ENCODE results near the gene PNLIPRP2.

PNLIPRP2 gene

DNA sequence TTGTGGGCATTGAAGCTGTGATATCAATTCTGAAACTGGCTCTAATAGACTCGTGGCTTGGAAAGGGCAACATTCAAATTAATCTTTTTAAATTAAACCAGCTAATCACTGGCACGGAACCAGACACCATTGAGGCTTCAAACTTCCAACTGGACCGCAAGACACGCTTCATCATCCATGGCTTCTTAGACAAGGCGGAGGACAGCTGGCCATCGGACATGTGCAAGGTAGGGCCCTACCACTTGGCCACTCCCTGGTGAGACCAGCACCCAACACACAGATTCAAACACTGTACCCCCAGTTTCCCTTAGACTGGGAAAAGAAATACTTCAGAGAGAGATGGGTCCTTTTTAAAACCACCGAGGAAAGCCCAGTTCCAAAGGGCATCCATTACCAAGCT is 5.1 kb downstream of the PNLIPRP2 start:
- Histone ChIP-seq H3K18ac (ENCODE audit: low read depth in 1 of 2, low read length in 2 of 2) (no peak overlapping the region), H3K27ac (ENCODE audit: low read length, poor library complexity, severe bottlenecking) (no peak overlapping the region), H3K4me1 (ENCODE audit: control insufficient read depth, insufficient read depth, low read depth, low read length) (peaks cover 7% of the 10 kb centered on the region), H4K8ac (ENCODE audit: low read length) (no peak overlapping the region), H3K23ac (ENCODE audit: low read length in 2 of 2) (no peak overlapping the region), H2AK5ac (ENCODE audit: low read length, severe bottlenecking) (no peak overlapping the region), H2BK15ac (ENCODE audit: low read depth, poor library complexity, severe bottlenecking) (no peak overlapping the region), H3K9ac (ENCODE audit: low read length) (no peak overlapping the region), H2BK120ac (ENCODE audit: low read depth, low read length) (no peak overlapping the region), H3K4ac (ENCODE audit: low read depth in 1 of 2, low read length in 2 of 2) (no peak overlapping the region), H3K4me3 (ENCODE audit: insufficient read depth in 1 of 2, low read depth in 1 of 2, low read length in 2 of 2) (no peak overlapping the region), H3K4me2 (ENCODE audit: low read length, poor library complexity, severe bottlenecking) (no peak overlapping the region), H2BK12ac (ENCODE audit: low read length in 2 of 2) (no peak overlapping the region), H3K9me3 (ENCODE audit: control insufficient read depth, low read length) (no peaks in the 10 kb centered on the region), H2AFZ (ENCODE audit: low read depth, low read length) (no peak overlapping the region), H3K14ac (ENCODE audit: low read length in 2 of 2) (no peak overlapping the region), H3K36me3 (ENCODE audit: control insufficient read depth in 1 of 2, insufficient read depth in 2 of 2, low read depth in 1 of 2, low read length in 2 of 2) (peaks cover 0 to 2% of the 10 kb centered on the region in 2 experiments), H3K79me1 (replicated peaks; ENCODE audit: low read length, poor library complexity, severe bottlenecking) (no peaks in the 10 kb centered on the region), H2BK5ac (ENCODE audit: low read depth, low read length, poor library complexity, severe bottlenecking) (no peak overlapping the region), H3K27me3 (ENCODE audit: control insufficient read depth in 1 of 2, insufficient read depth in 1 of 2, low read length in 2 of 2) (peaks cover 46 to 54% of the 10 kb centered on the region in 2 experiments), H4K91ac (ENCODE audit: low read length) (no peak overlapping the region)
- no peak for DNase-seq
- 82% methylated on average over 7 of the region's 7 CpGs for WGBS

DNA sequence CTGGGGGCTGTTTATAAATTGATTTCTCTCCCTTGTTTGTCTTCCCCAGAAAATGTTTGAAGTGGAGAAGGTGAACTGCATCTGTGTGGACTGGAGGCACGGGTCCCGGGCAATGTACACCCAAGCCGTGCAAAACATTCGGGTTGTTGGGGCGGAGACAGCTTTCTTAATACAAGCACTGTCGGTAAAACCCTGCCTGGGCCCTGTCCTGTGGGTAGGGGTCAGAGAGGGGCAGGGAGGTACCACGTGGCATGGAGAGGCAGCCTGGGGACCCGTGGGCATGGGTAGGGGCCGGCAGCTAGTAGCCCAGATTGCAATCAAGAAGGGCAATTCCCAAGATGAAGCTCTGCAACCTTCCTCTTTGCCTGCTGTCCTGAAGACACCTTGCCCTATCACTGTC is 6.1 kb downstream of the PNLIPRP2 start:
- no peak for DNase-seq
- Histone ChIP-seq H2BK5ac (ENCODE audit: low read depth, low read length, poor library complexity, severe bottlenecking) (no peak overlapping the region), H3K4me3 (ENCODE audit: insufficient read depth in 1 of 2, low read depth in 1 of 2, low read length in 2 of 2) (no peak overlapping the region), H3K18ac (ENCODE audit: low read depth in 1 of 2, low read length in 2 of 2) (no peak overlapping the region), H2AK5ac (ENCODE audit: low read length, severe bottlenecking) (no peak overlapping the region), H4K8ac (ENCODE audit: low read length) (no peak overlapping the region), H3K14ac (ENCODE audit: low read length in 2 of 2) (no peak overlapping the region), H3K79me1 (replicated peaks; ENCODE audit: low read length, poor library complexity, severe bottlenecking) (no peaks in the 10 kb centered on the region), H2BK15ac (ENCODE audit: low read depth, poor library complexity, severe bottlenecking) (no peak overlapping the region), H3K4me1 (ENCODE audit: control insufficient read depth, insufficient read depth, low read depth, low read length) (peaks cover 7% of the 10 kb centered on the region), H3K9ac (ENCODE audit: low read length) (no peak overlapping the region), H2BK120ac (ENCODE audit: low read depth, low read length) (no peak overlapping the region), H2BK12ac (ENCODE audit: low read length in 2 of 2) (no peak overlapping the region), H3K4me2 (ENCODE audit: low read length, poor library complexity, severe bottlenecking) (no peak overlapping the region), H3K4ac (ENCODE audit: low read depth in 1 of 2, low read length in 2 of 2) (no peak overlapping the region), H3K36me3 (ENCODE audit: control insufficient read depth in 1 of 2, insufficient read depth in 2 of 2, low read depth in 1 of 2, low read length in 2 of 2) (peaks cover 0 to 2% of the 10 kb centered on the region in 2 experiments), H2AFZ (ENCODE audit: low read depth, low read length) (no peak overlapping the region), H3K27me3 (ENCODE audit: control insufficient read depth in 1 of 2, insufficient read depth in 1 of 2, low read length in 2 of 2) (peaks cover 46 to 52% of the 10 kb centered on the region in 2 experiments), H4K91ac (ENCODE audit: low read length) (no peak overlapping the region), H3K23ac (ENCODE audit: low read length in 2 of 2) (no peak overlapping the region), H3K9me3 (ENCODE audit: control insufficient read depth, low read length) (no peaks in the 10 kb centered on the region), H3K27ac (ENCODE audit: low read length, poor library complexity, severe bottlenecking) (no peak overlapping the region)
- WGBS = 80% methylated on average over 9 of the region's 9 CpGs

DNA sequence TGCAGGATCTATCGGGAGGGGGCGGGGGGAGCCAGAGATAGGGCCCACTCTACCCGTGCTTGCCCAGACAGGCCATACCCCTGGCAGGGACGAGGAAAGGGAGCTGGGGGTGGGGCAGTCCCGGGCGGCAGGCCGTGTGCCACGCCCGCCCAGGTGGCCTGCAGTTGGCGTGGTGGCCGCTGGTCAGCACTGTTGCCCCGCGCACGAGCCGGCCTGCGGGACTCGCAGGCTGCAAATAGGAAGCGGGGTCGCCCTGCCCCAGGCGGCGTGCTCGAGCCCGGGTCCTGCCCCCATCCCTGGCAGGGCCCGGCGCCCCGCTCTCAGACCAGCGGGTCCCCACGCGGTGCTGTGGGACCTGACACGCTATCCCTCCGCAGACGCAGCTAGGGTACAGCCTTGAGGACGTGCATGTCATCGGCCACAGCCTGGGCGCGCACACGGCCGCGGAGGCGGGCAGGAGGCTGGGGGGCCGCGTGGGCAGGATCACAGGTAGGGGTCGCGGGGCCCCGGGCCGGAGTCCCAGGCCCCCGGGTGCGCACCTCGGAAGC is 6.7 kb downstream of the PNLIPRP2 start:
- peak overlapping the region; percentile 29 to 48 for H3K4me3 ChIP-seq (ENCODE audit: insufficient read depth in 1 of 2, low read depth in 1 of 2, low read length in 2 of 2)
- no peak overlapping the region for H2BK12ac ChIP-seq (ENCODE audit: low read length in 2 of 2)
- no peak overlapping the region for H2BK15ac ChIP-seq (ENCODE audit: low read depth, poor library complexity, severe bottlenecking)
- H2BK5ac ChIP-seq (ENCODE audit: low read depth, low read length, poor library complexity, severe bottlenecking) = no peak overlapping the region
- H3K79me1 ChIP-seq (replicated peaks; ENCODE audit: low read length, poor library complexity, severe bottlenecking) = no peaks in the 10 kb centered on the region
- H3K14ac ChIP-seq (ENCODE audit: low read length in 2 of 2) = no peak overlapping the region
- no peak overlapping the region for H3K9ac ChIP-seq (ENCODE audit: low read length)
- H3K4me2 ChIP-seq (ENCODE audit: low read length, poor library complexity, severe bottlenecking) = peak overlapping the region; percentile 86
- H3K27me3 ChIP-seq (ENCODE audit: control insufficient read depth in 1 of 2, insufficient read depth in 1 of 2, low read length in 2 of 2) = peaks cover 42 to 50% of the 10 kb centered on the region in 2 experiments
- peaks cover 0 to 2% of the 10 kb centered on the region in 2 experiments for H3K36me3 ChIP-seq (ENCODE audit: control insufficient read depth in 1 of 2, insufficient read depth in 2 of 2, low read depth in 1 of 2, low read length in 2 of 2)
- H3K23ac ChIP-seq (ENCODE audit: low read length in 2 of 2) = no peak overlapping the region
- DNase-seq = no peak
- WGBS = 3% methylated on average over 44 of the region's 49 CpGs
- H4K8ac ChIP-seq (ENCODE audit: low read length) = no peak overlapping the region
- no peak overlapping the region for H4K91ac ChIP-seq (ENCODE audit: low read length)
- no peak overlapping the region for H3K18ac ChIP-seq (ENCODE audit: low read depth in 1 of 2, low read length in 2 of 2)
- H3K4ac ChIP-seq (ENCODE audit: low read depth in 1 of 2, low read length in 2 of 2) = no peak overlapping the region
- H3K27ac ChIP-seq (ENCODE audit: low read length, poor library complexity, severe bottlenecking) = no peak overlapping the region
- H3K4me1 ChIP-seq (ENCODE audit: control insufficient read depth, insufficient read depth, low read depth, low read length) = peaks cover 7% of the 10 kb centered on the region
- H2BK120ac ChIP-seq (ENCODE audit: low read depth, low read length) = no peak overlapping the region
- no peak overlapping the region for H2AFZ ChIP-seq (ENCODE audit: low read depth, low read length)
- no peaks in the 10 kb centered on the region for H3K9me3 ChIP-seq (ENCODE audit: control insufficient read depth, low read length)
- H2AK5ac ChIP-seq (ENCODE audit: low read length, severe bottlenecking) = no peak overlapping the region

DNA sequence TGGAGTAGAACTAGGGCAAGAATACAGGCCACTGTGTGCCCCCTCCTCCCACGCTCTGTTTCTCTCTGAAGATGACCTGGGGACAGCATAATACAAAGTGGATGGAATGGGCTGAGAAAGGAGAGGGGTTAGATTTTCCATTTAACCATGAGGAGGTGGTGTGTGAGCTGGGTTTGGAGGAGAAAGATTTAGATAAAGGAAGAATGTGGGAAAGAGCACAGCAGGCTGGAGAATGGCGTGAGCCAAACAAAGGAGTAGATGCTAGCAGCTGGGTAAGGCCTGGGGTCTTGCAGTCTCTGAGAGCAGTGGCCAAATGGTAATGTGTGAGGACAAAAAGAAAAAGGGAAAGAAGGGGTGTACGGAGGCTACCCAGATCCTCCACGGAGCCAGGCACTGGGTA is 8.6 kb downstream of the PNLIPRP2 start:
- Histone ChIP-seq H3K14ac (ENCODE audit: low read length in 2 of 2) (no peak overlapping the region), H3K4ac (ENCODE audit: low read depth in 1 of 2, low read length in 2 of 2) (no peak overlapping the region), H3K9ac (ENCODE audit: low read length) (no peak overlapping the region), H2AK5ac (ENCODE audit: low read length, severe bottlenecking) (no peak overlapping the region), H3K27me3 (ENCODE audit: control insufficient read depth in 1 of 2, insufficient read depth in 1 of 2, low read length in 2 of 2) (peaks cover 37 to 41% of the 10 kb centered on the region in 2 experiments), H2BK12ac (ENCODE audit: low read length in 2 of 2) (no peak overlapping the region), H2AFZ (ENCODE audit: low read depth, low read length) (no peak overlapping the region), H2BK15ac (ENCODE audit: low read depth, poor library complexity, severe bottlenecking) (no peak overlapping the region), H3K4me3 (ENCODE audit: insufficient read depth in 1 of 2, low read depth in 1 of 2, low read length in 2 of 2) (no peak overlapping the region), H3K23ac (ENCODE audit: low read length in 2 of 2) (no peak overlapping the region), H3K18ac (ENCODE audit: low read depth in 1 of 2, low read length in 2 of 2) (no peak overlapping the region), H3K9me3 (ENCODE audit: control insufficient read depth, low read length) (no peaks in the 10 kb centered on the region), H3K27ac (ENCODE audit: low read length, poor library complexity, severe bottlenecking) (no peak overlapping the region), H2BK120ac (ENCODE audit: low read depth, low read length) (no peak overlapping the region), H2BK5ac (ENCODE audit: low read depth, low read length, poor library complexity, severe bottlenecking) (no peak overlapping the region), H4K91ac (ENCODE audit: low read length) (no peak overlapping the region), H4K8ac (ENCODE audit: low read length) (no peak overlapping the region), H3K36me3 (ENCODE audit: control insufficient read depth in 1 of 2, insufficient read depth in 2 of 2, low read depth in 1 of 2, low read length in 2 of 2) (peaks cover 0 to 2% of the 10 kb centered on the region in 2 experiments), H3K79me1 (replicated peaks; ENCODE audit: low read length, poor library complexity, severe bottlenecking) (no peaks in the 10 kb centered on the region), H3K4me2 (ENCODE audit: low read length, poor library complexity, severe bottlenecking) (no peak overlapping the region), H3K4me1 (ENCODE audit: control insufficient read depth, insufficient read depth, low read depth, low read length) (peaks cover 7% of the 10 kb centered on the region)
- 82% methylated on average over 4 of the region's 4 CpGs for WGBS
- DNase-seq = no peak
